Neural progenitor cell (in vitro differentiated cells): Measurements from ENCODE around the gene MCCC2.

Experiments used
- CTCF ChIP-seq: fragments of 200-600 bp; sonication (generic); IDR thresholded peaks from 2 replicates; pipeline ENCODE4 v1.5.1; 2017; ENCODE audit warnings: antibody characterized with exemption, mild to moderate bottlenecking
- EZH2 ChIP-seq: fragments of 200-600 bp; sonication (generic); IDR thresholded peaks from 2 replicates; pipeline ENCODE4 v1.6.1; 2017; ENCODE audit warnings: antibody characterized with exemption, mild to moderate bottlenecking, moderate library complexity
- EZH2phosphoT487 ChIP-seq: fragments of 200-600 bp; sonication (generic); IDR thresholded peaks from 2 replicates; pipeline ENCODE4 v1.6.1; 2017; ENCODE audit warnings: antibody characterized with exemption

GRCh38 chr5:71666321-71666720 lies 79.2 kb downstream of the MCCC2 start:
- no peak for TF ChIP-seq EZH2phosphoT487
- TF ChIP-seq CTCF: no peak
- TF ChIP-seq EZH2: no peak
